Suprapubic skin (tissue), 4 donors: ENCODE data around the gene CHAD. TPM values are rescaled to one million over a fixed set of nuclear protein-coding genes. Genes with fewer than 3 reads are reported as not detected.

ENCODE experiments used
- DNase-seq, 2 donors: peaks; one replicate each; pipeline ENCODE4 v3.0.0-alpha.2; 2019; ENCODE audit warnings: low spot score in 2 of 2
- H3K27ac ChIP-seq: fragments of 200-600 bp; sonication (generic); one replicate; pipeline ENCODE4 v1.5.1; 2019
- H3K27me3 ChIP-seq: fragments of 200-600 bp; sonication (generic); one replicate; pipeline ENCODE4 v1.5.1; 2019
- H3K36me3 ChIP-seq: fragments of 200-600 bp; sonication (generic); one replicate; pipeline ENCODE4 v1.5.1; 2019
- H3K4me1 ChIP-seq: fragments of 200-600 bp; sonication (generic); one replicate; pipeline ENCODE4 v1.5.1; 2019
- H3K4me3 ChIP-seq: fragments of 200-600 bp; sonication (generic); one replicate; pipeline ENCODE4 v1.5.1; 2019; ENCODE audit warnings: mild to moderate bottlenecking
- H3K9me3 ChIP-seq: fragments of 200-600 bp; sonication (generic); one replicate; pipeline ENCODE4 v1.5.1; 2019
- CTCF ChIP-seq, 2 donors: fragments of 200-600 bp in 1 of 2; fragments of 450-650 bp in 1 of 2; sonication (generic) in 1 of 2; IDR thresholded peaks; one replicate each; pipeline ENCODE4 v1.5.1; 2016 to 2019; ENCODE audit warnings: antibody characterized with exemption in 2 of 2, mild to moderate bottlenecking in 1 of 2, moderate library complexity in 1 of 2
- EP300 ChIP-seq: sonication (generic); formaldehyde crosslinking; IDR thresholded peaks from one replicate; pipeline ENCODE4 v1.6.1; 2017; ENCODE audit warnings: antibody characterized with exemption
- POLR2A ChIP-seq, 2 donors: fragments of 450-650 bp; IDR thresholded peaks; one replicate each; pipeline ENCODE4 v1.6.1; 2017; ENCODE audit warnings: antibody characterized with exemption in 2 of 2, mild to moderate bottlenecking in 2 of 2, moderate library complexity in 2 of 2
- POLR2AphosphoS5 ChIP-seq, 3 donors: sonication (generic); formaldehyde crosslinking; IDR thresholded peaks; one replicate each; pipeline ENCODE4 v1.6.1; 2017; ENCODE audit warnings: antibody characterized with exemption in 3 of 3
- WGBS: methylation state at CpG from one replicate; pipeline ENCODE4 v1.1.5; 2018; 5-methylcytosine and 5-hydroxymethylcytosine counted together
- total RNA-seq, 4 donors: library from RNA; depleted of rRNA; stranded (reverse); fragments of >200 nt; gene quantifications; one replicate each; pipeline ENCODE4 v1.1.0, GENCODE V29; 2016

Gene CHAD
- total RNA-seq, 4 donors from 2014 or later = 4.5 to 15.4 (median 7.2) TPM

- Histone ChIP-seq H3K9me3 (no peaks in the 10 kb centered on the region), H3K4me3 (no peak overlapping the region), H3K36me3 (peaks cover 24% of the 10 kb centered on the region), H3K27ac (no peak overlapping the region), H3K27me3 (no peaks in the 10 kb centered on the region), H3K4me1 (peaks cover 25% of the 10 kb centered on the region)
- no peak for DNase-seq
- WGBS = 74% methylated on average over 4 of the region's 4 CpGs
- TF ChIP-seq POLR2AphosphoS5 (IDR thresholded peaks at IDR 0.05) (no peak), EP300 (no peak), POLR2A (IDR thresholded peaks at IDR 0.05) (no peak), CTCF (IDR thresholded peaks at IDR 0.05) (no peak)
These were observed 3.9 kb downstream of the CHAD start for GRCh38 chr17:50464736-50465135.

GRCh38 chr17:50464121-50464520 lies 4.6 kb downstream of the CHAD start:
- Histone ChIP-seq H3K27ac (no peak overlapping the region), H3K4me1 (peaks cover 19% of the 10 kb centered on the region), H3K9me3 (no peaks in the 10 kb centered on the region), H3K27me3 (no peaks in the 10 kb centered on the region), H3K36me3 (peaks cover 24% of the 10 kb centered on the region), H3K4me3 (no peak overlapping the region)
- 95% methylated on average over 3 of the region's 3 CpGs for WGBS
- no peak for DNase-seq
- TF ChIP-seq EP300 (no peak), POLR2A (IDR thresholded peaks at IDR 0.05) (no peak), POLR2AphosphoS5 (IDR thresholded peaks at IDR 0.05) (no peak), CTCF (IDR thresholded peaks at IDR 0.05) (no peak)

- no peak for TF ChIP-seq EP300
- no peak for TF ChIP-seq POLR2A (IDR thresholded peaks at IDR 0.05)
- no peak for TF ChIP-seq CTCF (IDR thresholded peaks at IDR 0.05)
- TF ChIP-seq POLR2AphosphoS5 (IDR thresholded peaks at IDR 0.05) = no peak
- H3K4me3 ChIP-seq = no peak overlapping the region
- peaks cover 24% of the 10 kb centered on the region for H3K36me3 ChIP-seq
- no peaks in the 10 kb centered on the region for H3K9me3 ChIP-seq
- H3K4me1 ChIP-seq = peaks cover 12% of the 10 kb centered on the region
- no peak for DNase-seq
- no peaks in the 10 kb centered on the region for H3K27me3 ChIP-seq
- WGBS = 83% methylated on average over 8 of the region's 9 CpGs
- H3K27ac ChIP-seq = no peak overlapping the region
These were observed 6.2 kb downstream of the CHAD start for GRCh38 chr17:50462446-50462845.

GRCh38 chr17:50461550-50462132 lies 7.0 kb downstream of the CHAD start:
- 90% methylated on average over 14 of the region's 14 CpGs for WGBS
- Histone ChIP-seq H3K4me3 (no peak overlapping the region), H3K9me3 (no peaks in the 10 kb centered on the region), H3K27ac (no peak overlapping the region), H3K4me1 (peaks cover 9% of the 10 kb centered on the region), H3K36me3 (peaks cover 24% of the 10 kb centered on the region), H3K27me3 (no peaks in the 10 kb centered on the region)
- DNase-seq = no peak
- TF ChIP-seq CTCF (IDR thresholded peaks at IDR 0.05) (no peak), POLR2AphosphoS5 (IDR thresholded peaks at IDR 0.05) (no peak), EP300 (no peak), POLR2A (IDR thresholded peaks at IDR 0.05) (no peak)

- DNase-seq = no peak
- TF ChIP-seq EP300 (no peak), POLR2AphosphoS5 (IDR thresholded peaks at IDR 0.05) (no peak), POLR2A (IDR thresholded peaks at IDR 0.05) (no peak), CTCF (IDR thresholded peaks at IDR 0.05) (no peak)
These were observed 7.7 kb downstream of the CHAD start for GRCh38 chr17:50460831-50461526.

More at GRCh38 chr17:50460831-50461526, 7.7 kb downstream of the CHAD start:
- Histone ChIP-seq H3K9me3 (no peaks in the 10 kb centered on the region), H3K4me1 (peaks cover 6% of the 10 kb centered on the region), H3K27me3 (no peaks in the 10 kb centered on the region), H3K27ac (no peak overlapping the region), H3K4me3 (no peak overlapping the region), H3K36me3 (peaks cover 24% of the 10 kb centered on the region)
- WGBS = 95% methylated on average over 8 of the region's 9 CpGs
